ENCODE results near the gene RSPH4A. TPM values are rescaled to one million over a fixed set of nuclear protein-coding genes. Genes with fewer than 3 reads are reported as not detected.

Gene RSPH4A
- total RNA-seq, 1 donor from 2014 or later = not detected

Other genes starting within 250 kb of the RSPH4A start
- gene DSE, start 245.5 kb upstream of the RSPH4A start, total RNA-seq = 11.7 TPM
- 2.2 TPM for gene CALHM6, start 155.1 kb upstream of the RSPH4A start, total RNA-seq
- gene CALHM5, start 104.8 kb upstream of the RSPH4A start, total RNA-seq = 0.20 TPM
- not detected for gene TRAPPC3L, start 70.8 kb upstream of the RSPH4A start, total RNA-seq
- not detected for gene CALHM4, start 62.7 kb upstream of the RSPH4A start, total RNA-seq
- gene RWDD1, start 45.0 kb upstream of the RSPH4A start, total RNA-seq = 15.2 TPM
- 3.9 TPM for gene ZUP1, start 52.3 kb downstream of the RSPH4A start, total RNA-seq
- gene KPNA5, start 64.7 kb downstream of the RSPH4A start, total RNA-seq = 1.7 TPM
- gene FAM162B, start 149.2 kb downstream of the RSPH4A start, total RNA-seq = 0.63 TPM
- gene GPRC6A, start 212.6 kb downstream of the RSPH4A start, total RNA-seq = not detected

All from left lobe of liver (tissue), 1 donor.